GM23248 (cell line): ENCODE measurements around the gene SLBP.

Experiments used
- EZH2 ChIP-seq: fragments of 200-600 bp; sonication (generic); IDR thresholded peaks from 2 replicates; pipeline ENCODE4 v1.6.1; 2018; ENCODE audit warnings: antibody characterized with exemption, mild to moderate bottlenecking; ENCODE audit not compliant: insufficient read depth, poor library complexity, severe bottlenecking
- EZH2phosphoT487 ChIP-seq: fragments of 200-600 bp; sonication (generic); IDR thresholded peaks from 2 replicates; pipeline ENCODE4 v1.6.1; 2018; ENCODE audit warnings: antibody characterized with exemption, moderate library complexity, mild to moderate bottlenecking, low read depth; ENCODE audit not compliant: insufficient read depth

GRCh38 chr4:1660948-1661677, 51.0 kb downstream of the SLBP start:
- no peak for TF ChIP-seq EZH2phosphoT487
- no peak for TF ChIP-seq EZH2
